GM12878 (cell line): ENCODE results near the gene SLC36A1. TPM values are rescaled to one million over a fixed set of nuclear protein-coding genes. Genes with fewer than 3 reads are reported as not detected.

Experiments used
- ATAC-seq: fragments of 200-7000 bp; cut with Tn5 transposase; 3 replicates; pipeline ENCODE4 v1.9.1; 2020; ENCODE audit warnings: mild to moderate bottlenecking, moderate library complexity
- BruUV-seq: library from RNA; stranded (reverse); fragments of 400-500 nt; replicated peaks from 2 replicates; lab custom pipeline; 2021; lab: Mats Ljungman, UMichigan
- CTCF ChIA-PET: fragments of 300-600 bp; sonication (Branson Sonifier 250); formaldehyde crosslinking; extraction: SDS; loops from one replicate; lab custom pipeline; 2021; ENCODE audit warnings: inconsistent platforms; lab: Yijun Ruan, JAX
- POLR2A ChIA-PET: fragments of 350-600 bp; formaldehyde crosslinking; extraction: SDS; loops from one replicate; lab custom pipeline; 2021; ENCODE audit warnings: inconsistent platforms; lab: Charles Lee
- RAD21 ChIA-PET: fragments of 300-600 bp; sonication (Branson Sonifier 250); formaldehyde crosslinking; loops from one replicate; lab custom pipeline; 2023; ENCODE audit warnings: antibody characterized with exemption; ENCODE audit not compliant: unreplicated experiment; lab: Charles Lee
- SMC1A ChIA-PET: fragments of 300-600 bp; sonication (Branson Sonifier 250); formaldehyde crosslinking; loops from one replicate; lab custom pipeline; 2023; ENCODE audit not compliant: unreplicated experiment, uncharacterized antibody; lab: Charles Lee
- DNase-seq: peaks from one replicate; pipeline ENCODE4 v3.0.0-alpha.2; 2011; ENCODE audit warnings: low read depth, low spot score
- FAIRE-seq: peaks from 3 replicates; lab custom pipeline; 2011; peaks lifted over from hg19 to GRCh38; lab: Jason Lieb, UNC
- H2AFZ ChIP-seq: 2 replicates; pipeline ENCODE4 v1.6.0; 2011; ENCODE audit warnings: low read depth, low read length, control low read depth; ENCODE audit not compliant: control insufficient read depth
- H3K27ac ChIP-seq: 2 replicates; pipeline ENCODE4 v1.5.1; 2011; ENCODE audit warnings: control low read depth; ENCODE audit not compliant: control insufficient read depth, insufficient read depth
- H3K27me3 ChIP-seq, 2 experiments: replicated peaks in 1 of 2; 2 replicates each; pipeline versions ENCODE4 v1.6.0 to v1.6.1; 2011; ENCODE audit warnings: low read length in 1 of 2; ENCODE audit not compliant: control insufficient read depth in 2 of 2, insufficient read depth in 2 of 2
- H3K36me3 ChIP-seq, 2 experiments: 2 replicates each; pipeline ENCODE4 v1.5.1; 2011; ENCODE audit warnings: low read length in 1 of 2; ENCODE audit not compliant: control insufficient read depth in 2 of 2, insufficient read depth in 2 of 2
- H3K4me1 ChIP-seq: 2 replicates; pipeline ENCODE4 v1.6.1; 2011; ENCODE audit warnings: mild to moderate bottlenecking, low read length, moderate library complexity, mixed read lengths; ENCODE audit not compliant: control insufficient read depth, insufficient read depth
- H3K4me2 ChIP-seq: 2 replicates; pipeline ENCODE4 v1.6.0; 2011; ENCODE audit warnings: control low read depth; ENCODE audit not compliant: control insufficient read depth, insufficient read depth
- H3K4me3 ChIP-seq: fragments of 200-600 bp; sonication (generic); 2 replicates; pipeline ENCODE4 v1.5.1; 2016
- H3K79me2 ChIP-seq: 2 replicates; pipeline ENCODE4 v1.6.0; 2011; ENCODE audit warnings: low read length; ENCODE audit not compliant: control insufficient read depth, insufficient read depth
- H3K9ac ChIP-seq: 2 replicates; pipeline ENCODE4 v1.8.0; 2011; ENCODE audit warnings: low read length, control low read depth, mixed read lengths; ENCODE audit not compliant: control insufficient read depth, insufficient read depth
- H3K9me3 ChIP-seq: replicated peaks from 3 replicates; pipeline ENCODE4 v1.5.1; 2011; ENCODE audit warnings: mild to moderate bottlenecking, low read length; ENCODE audit not compliant: control insufficient read depth, insufficient read depth
- H4K20me1 ChIP-seq: 2 replicates; pipeline ENCODE4 v1.6.0; 2011; ENCODE audit not compliant: control insufficient read depth, insufficient read depth
- ATF3 ChIP-seq: IDR thresholded peaks from 2 replicates; pipeline ENCODE4 v1.6.1; 2011; ENCODE audit warnings: low read depth, mild to moderate bottlenecking, low read length, moderate library complexity, borderline replicate concordance; ENCODE audit errors: extremely low read depth
- FOXM1 ChIP-seq: IDR thresholded peaks from 2 replicates; pipeline ENCODE4 v1.6.1; 2012; ENCODE audit warnings: low read depth, mild to moderate bottlenecking, inconsistent platforms, low read length, moderate library complexity
- HDAC2 ChIP-seq: fragments of 200-600 bp; sonication (generic); IDR thresholded peaks from 2 replicates; pipeline ENCODE4 v1.6.1; 2017
- IRF4 ChIP-seq: IDR thresholded peaks from 2 replicates; pipeline ENCODE4 v1.6.1; 2011; ENCODE audit warnings: low read depth, low read length
- MEF2B ChIP-seq: fragments of 450-650 bp; IDR thresholded peaks from 2 replicates; pipeline ENCODE4 v1.6.1; 2018; ENCODE audit warnings: mild to moderate bottlenecking, moderate library complexity; ENCODE audit not compliant: partially characterized antibody, poor library complexity, severe bottlenecking
- MTA2 ChIP-seq: fragments of 450-650 bp; IDR thresholded peaks from 2 replicates; pipeline ENCODE4 v1.6.1; 2016; ENCODE audit warnings: low read depth, mild to moderate bottlenecking, moderate library complexity
- MTA3 ChIP-seq: IDR thresholded peaks from 2 replicates; pipeline ENCODE4 v1.6.1; 2012; ENCODE audit warnings: low read length, inconsistent platforms, borderline replicate concordance
- PML ChIP-seq: IDR thresholded peaks from 2 replicates; pipeline ENCODE4 v1.6.1; 2012; ENCODE audit warnings: low read length, inconsistent platforms
- POLR2AphosphoS5 ChIP-seq: IDR thresholded peaks from 2 replicates; pipeline ENCODE4 v1.6.1; 2011; ENCODE audit warnings: mild to moderate bottlenecking, low read length, inconsistent platforms
- SIX5 ChIP-seq: IDR thresholded peaks from 2 replicates; pipeline ENCODE4 v1.6.1; 2011; ENCODE audit warnings: mild to moderate bottlenecking, low read depth, low read length, moderate library complexity; ENCODE audit not compliant: severe bottlenecking
- SPI1 ChIP-seq: IDR thresholded peaks from 2 replicates; pipeline ENCODE4 v1.6.1; 2011; ENCODE audit warnings: low read depth, mild to moderate bottlenecking, low read length, moderate library complexity, borderline replicate concordance; ENCODE audit not compliant: insufficient read depth
- SUPT20H ChIP-seq: IDR thresholded peaks from 2 replicates; pipeline ENCODE4 v1.6.1; 2011; ENCODE audit warnings: low read depth, mild to moderate bottlenecking, low read length, moderate library complexity, borderline replicate concordance; ENCODE audit not compliant: control insufficient read depth
- ZBTB40 ChIP-seq: fragments of 450-650 bp; IDR thresholded peaks from 2 replicates; pipeline ENCODE4 v1.6.1; 2016; ENCODE audit warnings: mild to moderate bottlenecking, moderate library complexity, borderline replicate concordance
- ZZZ3 ChIP-seq: IDR thresholded peaks from 2 replicates; pipeline ENCODE4 v1.6.1; 2011; ENCODE audit warnings: low read depth; ENCODE audit not compliant: control insufficient read depth, insufficient read length
- WGBS: methylation state at CpG from one replicate; pipeline ENCODE4 v1.1.6; 2016; ENCODE audit warnings: low lambda C conversion rate; ENCODE audit not compliant: insufficient replicate concordance, insufficient coverage; ENCODE audit errors: missing lambda C conversion rate; 5-methylcytosine and 5-hydroxymethylcytosine counted together
- in situ Hi-C: fragments of 300-500 bp; cut with MboI; formaldehyde crosslinking; loops from 9 replicates; pipeline ENCODE4 v1.14.3; 2018; ENCODE audit warnings: mixed read lengths
- intact Hi-C: fragments of 100-400 bp; cut with micrococcal nuclease; formaldehyde crosslinking; loops from one replicate; pipeline ENCODE4 v1.14.2; 2022; ENCODE audit not compliant: unreplicated experiment
- polyA plus RNA-seq, 11 experiments: library from polyadenylated mRNA; depleted of rRNA in 4 of 11; unstranded in 6 of 11; stranded (reverse) in 5 of 11; fragments of >200 nt; fragmentation: Nextera tagmentation in 4 of 11; fragmentation: Illumina TruSeq in 1 of 11; extraction: Ambion mirVana in 4 of 11; extraction: Trizol in 1 of 11; gene quantifications; 1 replicate in 1 of 11; 2 replicates in 10 of 11; pipeline versions ENCODE4 v1.2.1 to v1.2.3, GENCODE V29; 2011 to 2016; ENCODE audit warnings: inconsistent platforms in 2 of 11, missing spikeins in 2 of 11, low read depth in 1 of 11
- total RNA-seq, 4 experiments: library from RNA; depleted of rRNA in 3 of 4; stranded (reverse); fragments of >200 nt in 3 of 4; fragmentation: Illumina TruSeq in 1 of 4; extraction: Trizol in 1 of 4; gene quantifications; 2 replicates each; pipeline versions ENCODE4 v1.2.1 to v1.2.3, GENCODE V29; 2013 to 2021
- TF ChIP-seq, protein P1 (sequence below): fragments of 150-350 bp; IDR thresholded peaks from 2 replicates; pipeline ENCODE4 v1.6.1; 2014; ENCODE audit warnings: mild to moderate bottlenecking, low read depth, low read length

Gene SLC36A1
- total and polyA plus RNA-seq, 10 of the 15 experiments (the other 5 are each of a cell fraction or from before 2014, with no cell fraction given) = 0.50 to 8.2 (median 3.5) TPM

DNA sequence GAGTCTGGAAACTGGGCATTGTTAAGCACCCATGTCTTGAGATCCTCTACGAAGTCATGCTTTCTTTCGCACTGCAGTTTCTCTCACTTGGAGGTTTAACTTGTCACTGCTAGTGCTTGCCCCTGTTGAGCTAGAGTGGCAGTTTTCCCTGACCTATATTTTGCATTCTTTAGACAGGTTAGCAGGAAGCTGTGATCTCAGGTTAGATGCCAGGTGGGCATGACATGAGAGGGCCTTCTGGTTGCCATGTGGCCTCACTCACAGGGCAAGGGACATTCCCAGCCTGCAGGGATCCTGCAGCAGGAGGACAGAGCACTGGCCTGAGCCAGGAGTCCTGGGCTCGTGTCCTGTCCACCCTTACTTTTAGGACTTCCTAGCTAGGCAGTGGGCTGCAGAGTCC lies 28.6 kb downstream of the SLC36A1 start (continued):
- TF ChIP-seq IRF4 (no peak), PML (no peak)

DNA sequence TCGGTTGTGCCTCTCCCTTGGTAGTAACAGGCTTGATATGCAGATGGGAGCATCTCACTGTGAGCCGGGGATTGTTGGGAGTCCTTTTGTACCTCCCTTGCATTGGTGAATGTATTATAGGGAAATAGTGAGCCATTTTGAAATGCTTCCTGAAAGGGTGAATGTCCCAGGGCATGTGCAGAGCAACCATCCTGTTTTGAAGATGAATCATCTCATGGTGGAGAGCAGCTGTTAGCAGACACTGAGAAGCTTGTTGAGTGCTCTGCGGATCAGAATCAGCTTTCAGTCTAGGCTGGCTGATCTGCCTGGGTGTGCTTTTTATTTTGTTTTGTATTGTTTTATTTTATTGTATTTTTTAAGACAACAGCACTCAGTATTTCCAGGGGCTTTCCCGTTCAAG lies 29.7 kb downstream of the SLC36A1 start:
- no peak overlapping the region for H3K4me3 ChIP-seq
- intact Hi-C loops (no loop called here), in situ Hi-C loops (no loop called here)
- RAD21 ChIA-PET = no interaction called here
- no peak for DNase-seq
- H3K4me2 ChIP-seq = no peak overlapping the region
- no peaks in the 10 kb centered on the region for H3K79me2 ChIP-seq
- SMC1A ChIA-PET = interaction anchor here (1.2 kb wide), 1 partner anchor 16 kb away, joined by 3 read pairs; no protein-coding TSS in a partner anchor
- no peaks in the 10 kb centered on the region for H4K20me1 ChIP-seq
- H3K36me3 ChIP-seq = no peaks in the 10 kb centered on the region; a peak in 1 of 4 replicates
- no peaks in the 10 kb centered on the region for H3K4me1 ChIP-seq
- H3K27me3 ChIP-seq = no peaks in the 10 kb centered on the region; a peak in 1 of 4 replicates
- no TSS peak for BruUV-seq
- CTCF ChIA-PET = interaction anchor here (1.4 kb wide), 1 partner anchor 29 kb away, joined by 3 read pairs; the partner anchor contains the start of gene SLC36A1
- H3K9me3 ChIP-seq = no peaks in the 10 kb centered on the region
- POLR2A ChIA-PET = interaction anchor here (1.3 kb wide), 1 partner anchor 17 kb away, joined by 3 read pairs; no protein-coding TSS in a partner anchor
- no peak overlapping the region for H3K27ac ChIP-seq
- no peak for FAIRE-seq
- H3K9ac ChIP-seq = no peak overlapping the region
- WGBS = 93% methylated on average over 4 of the region's 4 CpGs
- no peak for ATAC-seq
- H2AFZ ChIP-seq = no peak overlapping the region
- TF ChIP-seq ATF3 = no peak
- no peak for TF ChIP-seq SIX5
- TF ChIP-seq SUPT20H = no peak
- TF ChIP-seq FOXM1 = no peak
- no peak for TF ChIP-seq ZZZ3
- no peak for TF ChIP-seq POLR2AphosphoS5
- TF ChIP-seq, protein P1, sequence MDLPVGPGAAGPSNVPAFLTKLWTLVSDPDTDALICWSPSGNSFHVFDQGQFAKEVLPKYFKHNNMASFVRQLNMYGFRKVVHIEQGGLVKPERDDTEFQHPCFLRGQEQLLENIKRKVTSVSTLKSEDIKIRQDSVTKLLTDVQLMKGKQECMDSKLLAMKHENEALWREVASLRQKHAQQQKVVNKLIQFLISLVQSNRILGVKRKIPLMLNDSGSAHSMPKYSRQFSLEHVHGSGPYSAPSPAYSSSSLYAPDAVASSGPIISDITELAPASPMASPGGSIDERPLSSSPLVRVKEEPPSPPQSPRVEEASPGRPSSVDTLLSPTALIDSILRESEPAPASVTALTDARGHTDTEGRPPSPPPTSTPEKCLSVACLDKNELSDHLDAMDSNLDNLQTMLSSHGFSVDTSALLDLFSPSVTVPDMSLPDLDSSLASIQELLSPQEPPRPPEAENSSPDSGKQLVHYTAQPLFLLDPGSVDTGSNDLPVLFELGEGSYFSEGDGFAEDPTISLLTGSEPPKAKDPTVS = no peak
- TF ChIP-seq MTA2 = no peak
- no peak for TF ChIP-seq MTA3
- no peak for TF ChIP-seq ZBTB40
- TF ChIP-seq HDAC2 = no peak
- no peak for TF ChIP-seq SPI1
- TF ChIP-seq MEF2B = no peak
